NCI-H2196 (cell line): ENCODE results near the gene BEX4.
"Not testable (repeated sequence)": the region's sequence is repeated elsewhere in the genome, so short reads cannot be mapped to it uniquely, and the experiment has no call there.

Experiments used
- DNase-seq: peaks from one replicate; lab custom pipeline; 2025; ENCODE audit not compliant: unreplicated experiment; lab: John Stamatoyannopoulos, UW

The BEX4 gene

GRCh38 chrX:103214870-103215424, at the start of gene BEX4:
TSS of gene BEX4 (plus strand) at chrX:103215108. CDS start at chrX:103216154, 1,046 bp downstream.
- DNase-seq, result peak; percentile 70

- no peak for DNase-seq
Observed at GRCh38 chrX:103170216-103170615, 44.7 kb upstream of the BEX4 start.

- DNase-seq, result no peak
Observed at GRCh38 chrX:103171353-103171752, 43.6 kb upstream of the BEX4 start.

- not testable (repeated sequence) for DNase-seq
Observed at GRCh38 chrX:103175256-103175655, 39.7 kb upstream of the BEX4 start.

- peak; percentile 33 for DNase-seq
Observed at GRCh38 chrX:103175944-103176753, 38.8 kb upstream of the BEX4 start.

GRCh38 chrX:103177556-103177955, 37.4 kb upstream of the BEX4 start:
- no peak for DNase-seq

- DNase-seq, result no peak
Observed at GRCh38 chrX:103183912-103184311, 31.0 kb upstream of the BEX4 start.

- no peak for DNase-seq
Observed at GRCh38 chrX:103187953-103188475, 26.9 kb upstream of the BEX4 start.

GRCh38 chrX:103197721-103198306, 17.1 kb upstream of the BEX4 start:
- no peak for DNase-seq

GRCh38 chrX:103198668-103199067, 16.2 kb upstream of the BEX4 start:
- not testable (repeated sequence) for DNase-seq

GRCh38 chrX:103201041-103201440, 13.9 kb upstream of the BEX4 start:
- DNase-seq, result peak; percentile 10

- DNase-seq, result no peak
Observed at GRCh38 chrX:103210056-103210455, 4.9 kb upstream of the BEX4 start.

- peak; percentile 17 for DNase-seq
Observed at GRCh38 chrX:103211012-103211715, 3.7 kb upstream of the BEX4 start.

GRCh38 chrX:103212749-103213457, 2.0 kb upstream of the BEX4 start:
- no peak for DNase-seq

- DNase-seq, result peak; percentile 25
Observed at GRCh38 chrX:103215425-103215991, 600 bp downstream of the BEX4 start.

- DNase-seq, result no peak
Observed at GRCh38 chrX:103220511-103221323, 5.8 kb downstream of the BEX4 start.

GRCh38 chrX:103225918-103226317, 11.0 kb downstream of the BEX4 start:
- DNase-seq, result not testable (repeated sequence)

- DNase-seq, result no peak
Observed at GRCh38 chrX:103233263-103233662, 18.4 kb downstream of the BEX4 start.

GRCh38 chrX:103234869-103235268, 20.0 kb downstream of the BEX4 start:
- DNase-seq, result no peak
